HG03159 (cell line): ENCODE results near the gene SRSF11.
"Not testable (repeated sequence)": the region's sequence is repeated elsewhere in the genome, so short reads cannot be mapped to it uniquely, and the experiment has no call there.

Experiments
- ATAC-seq: cut with Tn5 transposase; IDR thresholded peaks from one replicate; pipeline ENCODE4 v1.9.1; 2021; ENCODE audit warnings: mild to moderate bottlenecking, moderate library complexity; ENCODE audit not compliant: unreplicated experiment

Gene SRSF11

GRCh38 chr1:70221238-70222121, at the start of gene SRSF11:
SRSF11 (plus strand) TSS chr1:70221380; CDS start chr1:70221637, 257 bp downstream.
- ATAC-seq, result peak; percentile 93

DNA sequence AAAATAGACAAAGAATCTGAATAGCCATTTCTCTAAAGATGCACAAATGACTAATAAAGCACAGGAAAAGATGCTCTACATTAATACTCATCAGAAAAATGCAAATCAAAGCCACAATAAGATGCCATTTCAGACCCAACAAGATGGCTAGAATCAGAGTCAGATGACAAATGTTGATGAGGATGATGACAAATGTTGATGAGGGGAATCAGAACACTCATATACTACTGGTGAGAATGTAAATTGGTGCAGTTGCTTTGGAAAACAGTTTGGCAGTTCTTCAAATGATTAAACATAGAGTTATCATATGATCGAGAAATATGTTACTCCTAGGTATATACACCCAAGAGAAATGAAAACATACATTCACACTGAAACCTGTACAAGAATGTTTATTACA, 49.7 kb upstream of the SRSF11 start:
- ATAC-seq, result no peak

DNA sequence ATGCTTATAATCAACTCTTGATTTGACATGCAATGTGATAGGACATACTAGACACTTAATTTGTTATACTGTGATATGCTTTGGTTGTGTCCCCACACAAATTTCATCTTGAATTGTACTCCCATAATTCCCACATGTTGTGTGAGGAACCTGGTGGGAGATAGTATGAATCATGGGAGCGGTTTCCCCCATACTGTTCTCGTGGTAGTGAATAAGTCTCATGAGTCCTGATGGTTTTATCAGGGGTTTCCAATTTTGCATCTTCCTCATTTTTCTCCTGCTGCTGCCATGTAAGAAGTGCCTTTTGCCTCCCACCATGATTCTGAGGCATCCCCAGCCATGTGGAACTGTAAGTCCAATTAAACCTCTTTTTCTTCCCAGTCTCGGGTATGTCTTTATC, 36.0 kb upstream of the SRSF11 start:
- ATAC-seq, result not testable (repeated sequence)

- no peak for ATAC-seq
Measured at GRCh38 chr1:70188522-70188921, 32.7 kb upstream of the SRSF11 start.

- ATAC-seq, result no peak
Measured at GRCh38 chr1:70190180-70190579, 31.0 kb upstream of the SRSF11 start.

- ATAC-seq, result not testable (repeated sequence)
Measured at GRCh38 chr1:70192446-70192845, 28.7 kb upstream of the SRSF11 start.

- no peak for ATAC-seq
Measured at GRCh38 chr1:70194601-70195000, 26.6 kb upstream of the SRSF11 start.

DNA sequence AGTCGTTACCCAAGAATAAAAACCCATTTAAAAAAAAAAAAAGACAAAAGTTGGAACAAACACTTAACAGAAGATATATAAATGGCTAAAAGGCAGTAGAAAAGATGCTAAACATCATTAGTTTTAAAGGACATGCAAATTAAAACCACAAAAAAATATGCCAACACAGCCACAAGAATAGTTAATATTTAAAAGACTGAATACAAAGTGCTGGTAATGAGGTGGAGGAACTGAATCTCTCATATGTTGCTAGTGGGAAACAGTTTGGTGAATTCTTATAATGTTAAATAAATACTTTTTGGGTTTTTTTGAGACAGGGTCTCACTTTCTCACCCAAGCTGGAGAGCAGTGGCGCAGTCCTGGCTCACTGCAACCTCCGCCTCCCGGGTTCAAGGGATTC, 25.8 kb upstream of the SRSF11 start:
- peak; percentile 86 for ATAC-seq

DNA sequence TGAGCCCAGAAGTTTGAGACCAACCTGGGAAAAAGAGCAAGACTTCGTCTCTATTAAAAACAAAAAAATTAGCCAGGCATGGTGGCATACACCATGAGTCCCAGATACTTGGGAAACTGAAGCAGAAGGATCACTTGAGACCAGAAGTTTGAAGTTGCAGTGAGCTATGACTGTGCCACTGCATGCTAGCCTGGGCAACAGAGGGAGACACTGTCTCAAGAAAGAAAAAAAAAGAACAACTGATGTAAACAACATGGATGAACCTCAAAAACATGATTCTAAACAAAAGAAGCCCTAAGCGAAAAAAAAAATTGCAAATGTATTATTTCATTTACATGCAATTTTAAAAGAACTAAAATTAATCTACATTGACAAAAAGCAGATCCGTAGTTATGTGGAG, 24.8 kb upstream of the SRSF11 start:
- no peak for ATAC-seq

GRCh38 chr1:70200065-70200464, 21.1 kb upstream of the SRSF11 start:
- no peak for ATAC-seq

DNA sequence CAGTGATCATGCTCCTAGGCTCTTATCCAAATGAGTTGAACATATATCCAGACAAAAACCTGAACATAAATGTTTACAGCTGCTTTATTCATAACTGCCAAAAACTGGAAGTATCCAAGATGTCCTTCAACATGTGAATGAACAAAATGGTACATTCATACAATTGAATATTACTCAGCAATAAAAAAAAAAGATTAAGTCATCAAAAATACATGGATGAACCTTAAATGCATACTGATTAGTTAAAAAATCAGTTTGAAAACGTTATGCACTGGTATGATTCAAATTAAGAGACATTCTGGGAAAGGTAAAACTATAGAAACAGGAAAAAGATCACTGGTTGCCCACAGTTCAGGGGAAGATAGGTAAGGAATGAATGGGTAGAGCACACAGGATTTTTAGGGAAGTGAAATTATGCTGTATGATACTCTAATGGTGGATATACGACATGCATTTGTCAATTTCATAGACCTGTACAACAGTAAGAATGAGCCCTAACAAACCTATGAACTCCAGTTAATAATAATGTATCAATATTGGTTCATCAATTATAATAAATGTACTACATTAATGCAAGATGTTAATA, 18.9 kb upstream of the SRSF11 start:
- ATAC-seq, result peak; percentile 24

DNA sequence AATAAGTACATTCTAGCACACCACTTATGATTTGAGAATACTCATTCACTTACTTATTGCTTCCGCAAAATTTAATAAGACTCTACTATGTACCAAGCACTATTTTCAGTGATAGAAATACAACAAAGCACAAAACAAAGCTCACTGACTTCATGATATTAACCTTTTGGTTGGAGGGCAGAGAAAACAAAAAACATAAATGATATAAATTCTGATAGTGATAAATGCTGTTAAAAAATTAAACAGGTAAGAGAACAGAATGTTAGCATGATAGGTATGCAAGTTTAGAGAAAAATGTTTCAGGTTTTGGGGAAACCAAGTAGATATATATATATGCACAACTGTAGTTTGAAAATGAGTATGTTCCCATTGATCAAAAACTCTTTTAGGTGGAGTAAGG, 17.0 kb upstream of the SRSF11 start:
- no peak for ATAC-seq

GRCh38 chr1:70204600-70204999, 16.6 kb upstream of the SRSF11 start:
- no peak for ATAC-seq

GRCh38 chr1:70205071-70205433, 16.1 kb upstream of the SRSF11 start:
- ATAC-seq, result peak; percentile 30

GRCh38 chr1:70205434-70206118, 15.6 kb upstream of the SRSF11 start, which contains the start of gene LRRC40:
LRRC40 (minus strand) TSS chr1:70205579; CDS start chr1:70205540, 39 bp downstream.
- peak; percentile 89 for ATAC-seq

DNA sequence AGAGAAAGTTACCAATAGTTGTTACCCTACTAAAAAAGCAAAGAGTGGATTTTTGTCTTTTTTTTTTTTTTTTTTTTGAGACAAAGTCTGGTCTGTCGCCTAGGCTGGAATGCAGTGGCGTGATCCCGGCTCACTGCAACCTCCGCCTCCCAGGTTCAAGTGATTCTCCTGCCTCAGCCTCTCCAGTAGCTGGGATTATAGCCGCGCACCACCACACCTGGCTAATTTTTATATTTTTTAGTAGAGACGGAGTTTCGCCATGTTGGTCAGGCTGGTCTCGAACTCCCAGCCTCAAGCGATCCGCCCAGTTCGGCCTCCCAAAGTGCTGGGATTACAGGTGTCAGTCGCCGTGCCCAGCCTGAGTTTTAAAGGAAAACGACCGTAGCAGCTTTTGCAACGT, 14.3 kb upstream of the SRSF11 start:
- ATAC-seq, result not testable (repeated sequence)

DNA sequence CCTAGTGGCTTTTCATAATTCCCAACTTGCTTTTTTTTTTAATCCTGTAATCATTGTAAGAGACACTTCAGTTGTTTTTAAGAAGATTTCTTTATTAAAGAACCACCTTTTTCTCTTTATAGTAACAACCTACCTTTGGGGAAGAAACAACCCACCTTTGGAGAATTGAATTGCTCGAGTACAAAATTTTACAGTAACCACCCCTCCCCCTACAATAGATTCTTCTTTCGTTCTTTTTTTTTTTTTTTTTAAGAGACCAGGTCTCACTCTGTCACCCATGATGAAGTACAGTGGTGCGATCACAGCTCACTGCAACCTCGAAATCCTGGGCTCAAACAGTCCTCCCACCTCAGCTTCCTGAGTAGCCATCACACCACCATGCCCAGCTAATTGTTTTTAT, 13.7 kb upstream of the SRSF11 start:
- no peak for ATAC-seq

GRCh38 chr1:70208292-70208691, 12.9 kb upstream of the SRSF11 start:
- ATAC-seq, result no peak

GRCh38 chr1:70210820-70211219, 10.4 kb upstream of the SRSF11 start:
- no peak for ATAC-seq

- ATAC-seq, result no peak
Measured at GRCh38 chr1:70211541-70211940, 9.6 kb upstream of the SRSF11 start.

GRCh38 chr1:70220015-70220414, 1.2 kb upstream of the SRSF11 start:
- no peak for ATAC-seq
